Adrenal gland (tissue), 5 donors: Measurements from ENCODE around the gene NUMBL.

Experiments
- CTCF ChIP-seq, 6 experiments: fragments of 450-650 bp in 4 of 6; fragments of 200-600 bp in 2 of 6; sonication (generic) in 1 of 6; IDR thresholded peaks; 1 replicate in 5 of 6; 2 replicates in 1 of 6; pipeline versions ENCODE4 v1.5.1 to v1.8.0; 2016 to 2021; ENCODE audit warnings: antibody characterized with exemption in 6 of 6, mild to moderate bottlenecking in 2 of 6, moderate library complexity in 1 of 6
- POLR2A ChIP-seq, 2 donors: fragments of 450-650 bp; IDR thresholded peaks; one replicate each; pipeline ENCODE4 v1.6.1; 2017; ENCODE audit warnings: antibody characterized with exemption in 2 of 2, mild to moderate bottlenecking in 2 of 2, moderate library complexity in 1 of 2
- donor health status: DM: no; HTN: no; CAD: no.

GRCh38 chr19:40642051-40642706, 48.3 kb downstream of the NUMBL start:
- TF ChIP-seq POLR2A (IDR thresholded peaks at IDR 0.05), result no peak
- TF ChIP-seq CTCF (IDR thresholded peaks at IDR 0.05), result no peak
